Breast epithelium (tissue), 3 donors: ENCODE results near the gene MDN1.

Source experiments
- POLR2A ChIP-seq: fragments of 450-650 bp; IDR thresholded peaks from one replicate; pipeline ENCODE4 v1.6.1; 2016; ENCODE audit warnings: antibody characterized with exemption, mild to moderate bottlenecking, moderate library complexity
- POLR2AphosphoS5 ChIP-seq, 3 donors: sonication (generic); formaldehyde crosslinking; IDR thresholded peaks; one replicate each; pipeline ENCODE4 v1.6.1; 2017; ENCODE audit warnings: antibody characterized with exemption in 3 of 3
- TF ChIP-seq, protein P1 (sequence below), 3 donors: fragments of 450-650 bp; IDR thresholded peaks; one replicate each; pipeline ENCODE4 v1.5.1; 2016 to 2017; ENCODE audit warnings: antibody characterized with exemption in 3 of 3, mild to moderate bottlenecking in 3 of 3, moderate library complexity in 3 of 3

GRCh38 chr6:89866024-89866678 is 46.6 kb upstream of the MDN1 start:
- TF ChIP-seq, protein P1, sequence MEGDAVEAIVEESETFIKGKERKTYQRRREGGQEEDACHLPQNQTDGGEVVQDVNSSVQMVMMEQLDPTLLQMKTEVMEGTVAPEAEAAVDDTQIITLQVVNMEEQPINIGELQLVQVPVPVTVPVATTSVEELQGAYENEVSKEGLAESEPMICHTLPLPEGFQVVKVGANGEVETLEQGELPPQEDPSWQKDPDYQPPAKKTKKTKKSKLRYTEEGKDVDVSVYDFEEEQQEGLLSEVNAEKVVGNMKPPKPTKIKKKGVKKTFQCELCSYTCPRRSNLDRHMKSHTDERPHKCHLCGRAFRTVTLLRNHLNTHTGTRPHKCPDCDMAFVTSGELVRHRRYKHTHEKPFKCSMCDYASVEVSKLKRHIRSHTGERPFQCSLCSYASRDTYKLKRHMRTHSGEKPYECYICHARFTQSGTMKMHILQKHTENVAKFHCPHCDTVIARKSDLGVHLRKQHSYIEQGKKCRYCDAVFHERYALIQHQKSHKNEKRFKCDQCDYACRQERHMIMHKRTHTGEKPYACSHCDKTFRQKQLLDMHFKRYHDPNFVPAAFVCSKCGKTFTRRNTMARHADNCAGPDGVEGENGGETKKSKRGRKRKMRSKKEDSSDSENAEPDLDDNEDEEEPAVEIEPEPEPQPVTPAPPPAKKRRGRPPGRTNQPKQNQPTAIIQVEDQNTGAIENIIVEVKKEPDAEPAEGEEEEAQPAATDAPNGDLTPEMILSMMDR (IDR thresholded peaks at IDR 0.05), result no peak
- TF ChIP-seq POLR2A, result no peak
- no peak for TF ChIP-seq POLR2AphosphoS5 (IDR thresholded peaks at IDR 0.05)
